HCT116 (cell line): Measurements from ENCODE around the gene TBC1D25. TPM values are rescaled to one million over a fixed set of nuclear protein-coding genes. Genes with fewer than 3 reads are reported as not detected.
"Not testable (repeated sequence)": the region's sequence is repeated elsewhere in the genome, so short reads cannot be mapped to it uniquely, and the experiment has no call there.

Source experiments
- ATAC-seq: fragments of 200-7000 bp; cut with Tn5 transposase; 2 replicates; pipeline ENCODE4 v1.9.1; 2020; ENCODE audit warnings: mild to moderate bottlenecking, moderate library complexity
- BruUV-seq: library from RNA; stranded (reverse); fragments of 400-500 nt; replicated peaks from 2 replicates; lab custom pipeline; 2021; lab: Mats Ljungman, UMichigan
- CTCF ChIA-PET: fragments of 300-600 bp; sonication (Branson Sonifier 250); formaldehyde crosslinking; loops from one replicate; lab custom pipeline; 2021; ENCODE audit warnings: antibody characterized with exemption; lab: Charles Lee
- POLR2A ChIA-PET: fragments of 300-600, 350-600 bp; sonication (Branson Sonifier 250); formaldehyde crosslinking; loops from one replicate; lab custom pipeline; 2021; ENCODE audit warnings: antibody characterized with exemption; lab: Charles Lee
- RAD21 ChIA-PET, 2 experiments: fragments of 300-600 bp; sonication (Branson Sonifier 250); formaldehyde crosslinking; loops; one replicate each; lab custom pipeline; 2023; ENCODE audit warnings: low total read pairs in 2 of 2; ENCODE audit not compliant: uncharacterized antibody in 2 of 2, unreplicated experiment in 2 of 2, low non-redundant PET in 1 of 2; lab: Charles Lee
- DNase-seq: peaks from one replicate; pipeline ENCODE4 v3.0.0-alpha.2; 2010; ENCODE audit warnings: low read depth, low spot score
- H2AFZ ChIP-seq: fragments of 200-600 bp; shearing (Covaris generic), sonication (generic); 2 replicates; pipeline ENCODE4 v1.6.1; 2017; ENCODE audit warnings: low read depth, mixed run types, mixed read lengths, antibody characterized with exemption, low read length; ENCODE audit not compliant: poor library complexity, severe bottlenecking
- H3K27ac ChIP-seq: 2 replicates; pipeline ENCODE4 v1.5.1; 2012; ENCODE audit warnings: low read depth, low read length
- H3K27me3 ChIP-seq: fragments of 200-600 bp; sonication (generic); 2 replicates; pipeline ENCODE4 v1.6.1; 2016; ENCODE audit warnings: mixed run types, low read length, mixed read lengths; ENCODE audit not compliant: insufficient read depth
- H3K36me3 ChIP-seq, 2 experiments: fragments of 200-500 bp in 1 of 2; fragments of 200-600 bp in 1 of 2; sonication (Bioruptor generic) in 1 of 2; sonication (generic) in 1 of 2; 2 replicates each; pipeline versions ENCODE4 v1.5.1 to v1.6.1; 2014 to 2016; ENCODE audit warnings: low read length in 2 of 2, inconsistent platforms in 1 of 2, mixed read lengths in 1 of 2, mixed run types in 1 of 2; ENCODE audit not compliant: insufficient read depth in 2 of 2, control insufficient read depth in 1 of 2
- H3K4me1 ChIP-seq, 2 experiments: fragments of 200-600 bp in 1 of 2; sonication (generic) in 1 of 2; 2 replicates each; pipeline versions ENCODE4 v1.5.1 to v1.6.1; 2012 to 2017; ENCODE audit warnings: low read length in 2 of 2, inconsistent platforms in 1 of 2, mild to moderate bottlenecking in 1 of 2, mixed read lengths in 1 of 2, mixed run types in 1 of 2, moderate library complexity in 1 of 2; ENCODE audit not compliant: insufficient read depth in 2 of 2, control insufficient read depth in 1 of 2
- H3K4me2 ChIP-seq: fragments of 200-600 bp; sonication (generic); 2 replicates; pipeline ENCODE4 v1.6.1; 2017; ENCODE audit warnings: mixed run types, low read length, mixed read lengths
- H3K4me3 ChIP-seq, 2 experiments: fragments of 200-600 bp in 1 of 2; sonication (generic) in 1 of 2; replicated peaks in 1 of 2; 2 replicates each; pipeline ENCODE4 v1.5.1; 2011 to 2016; ENCODE audit warnings: low read length in 2 of 2, control low read depth in 1 of 2, low read depth in 1 of 2, mild to moderate bottlenecking in 1 of 2, mixed read lengths in 1 of 2, mixed run types in 1 of 2
- H3K79me2 ChIP-seq: fragments of 200-600 bp; sonication (generic); 2 replicates; pipeline ENCODE4 v1.6.1; 2017; ENCODE audit warnings: mild to moderate bottlenecking, mixed run types, low read length, moderate library complexity, mixed read lengths; ENCODE audit not compliant: insufficient read depth
- H3K9ac ChIP-seq: fragments of 200-600 bp; sonication (generic); 2 replicates; pipeline ENCODE4 v1.6.1; 2016; ENCODE audit warnings: low read length, mixed read lengths
- H3K9me2 ChIP-seq: fragments of 200-600 bp; sonication (generic), shearing (Covaris generic); 2 replicates; pipeline ENCODE4 v1.6.1; 2017; ENCODE audit warnings: mixed run types, mild to moderate bottlenecking, moderate library complexity; ENCODE audit not compliant: insufficient read depth
- H3K9me3 ChIP-seq, 2 experiments: fragments of 200-500 bp in 1 of 2; fragments of 200-600 bp in 1 of 2; sonication (Bioruptor generic) in 1 of 2; sonication (generic) in 1 of 2; 2 replicates each; pipeline ENCODE4 v1.6.1; 2014 to 2017; ENCODE audit warnings: low read length in 2 of 2, mixed read lengths in 2 of 2, inconsistent platforms in 1 of 2, low read depth in 1 of 2, mild to moderate bottlenecking in 1 of 2, mixed run types in 1 of 2, moderate library complexity in 1 of 2; ENCODE audit not compliant: control insufficient read depth in 1 of 2, insufficient read depth in 1 of 2
- H4K20me1 ChIP-seq: fragments of 200-600 bp; sonication (generic), shearing (Covaris generic); 2 replicates; pipeline ENCODE4 v1.6.1; 2017; ENCODE audit warnings: mixed run types, mild to moderate bottlenecking, moderate library complexity; ENCODE audit not compliant: insufficient read depth
- CBX3 ChIP-seq: IDR thresholded peaks from 2 replicates; pipeline ENCODE4 v1.6.1; 2012; ENCODE audit warnings: low read depth
- CEBPB ChIP-seq: IDR thresholded peaks from 2 replicates; pipeline ENCODE4 v1.6.1; 2012; ENCODE audit warnings: low read depth
- EGR1 ChIP-seq: IDR thresholded peaks from 2 replicates; pipeline ENCODE4 v1.6.1; 2012; ENCODE audit warnings: low read depth
- ELF1 ChIP-seq: IDR thresholded peaks from 2 replicates; pipeline ENCODE4 v1.6.1; 2012; ENCODE audit warnings: low read depth, borderline replicate concordance
- FOSL1 ChIP-seq: IDR thresholded peaks from 2 replicates; pipeline ENCODE4 v1.6.1; 2012; ENCODE audit warnings: low read depth
- JUND ChIP-seq: IDR thresholded peaks from 2 replicates; pipeline ENCODE4 v1.6.1; 2012
- POLR2AphosphoS5 ChIP-seq: IDR thresholded peaks from 2 replicates; pipeline ENCODE4 v1.6.1; 2011; ENCODE audit warnings: mild to moderate bottlenecking, low read depth, low read length, moderate library complexity
- RAD21 ChIP-seq: IDR thresholded peaks from 2 replicates; pipeline ENCODE4 v1.6.1; 2012; ENCODE audit warnings: low read depth, mild to moderate bottlenecking
- SIN3A ChIP-seq: IDR thresholded peaks from 2 replicates; pipeline ENCODE4 v1.6.1; 2012; ENCODE audit warnings: low read depth
- SP1 ChIP-seq: IDR thresholded peaks from 2 replicates; pipeline ENCODE4 v1.6.1; 2012; ENCODE audit warnings: low read depth
- SRF ChIP-seq: IDR thresholded peaks from 2 replicates; pipeline ENCODE4 v1.6.1; 2012; ENCODE audit warnings: low read depth
- TCF7L2 ChIP-seq: IDR thresholded peaks from 2 replicates; pipeline ENCODE4 v1.7.0; 2011; ENCODE audit warnings: borderline replicate concordance, inconsistent platforms; ENCODE audit not compliant: insufficient read depth, insufficient read length; ENCODE audit errors: extremely low read depth
- YY1 ChIP-seq: IDR thresholded peaks from 2 replicates; pipeline ENCODE4 v1.6.1; 2011; ENCODE audit warnings: low read length, low read depth, moderate library complexity, mild to moderate bottlenecking; ENCODE audit not compliant: insufficient replicate concordance; ENCODE audit errors: extremely low read depth
- intact Hi-C: fragments of 100-400 bp; cut with micrococcal nuclease; formaldehyde crosslinking; loops from 2 replicates; pipeline ENCODE4 v1.10.0; 2022
- total RNA-seq: library from RNA; stranded (reverse); gene quantifications from one replicate; pipeline ENCODE4 v1.2.1, GENCODE V29; 2021; ENCODE audit not compliant: unreplicated experiment
- TF ChIP-seq, protein P1 (sequence below): IDR thresholded peaks from 2 replicates; pipeline ENCODE4 v1.6.1; 2012
- TF ChIP-seq, protein P2 (sequence below): IDR thresholded peaks from 2 replicates; pipeline ENCODE4 v1.6.1; 2012

The TBC1D25 gene
- total RNA-seq, 1 experiment from 2014 or later: 10.5 TPM

DNA sequence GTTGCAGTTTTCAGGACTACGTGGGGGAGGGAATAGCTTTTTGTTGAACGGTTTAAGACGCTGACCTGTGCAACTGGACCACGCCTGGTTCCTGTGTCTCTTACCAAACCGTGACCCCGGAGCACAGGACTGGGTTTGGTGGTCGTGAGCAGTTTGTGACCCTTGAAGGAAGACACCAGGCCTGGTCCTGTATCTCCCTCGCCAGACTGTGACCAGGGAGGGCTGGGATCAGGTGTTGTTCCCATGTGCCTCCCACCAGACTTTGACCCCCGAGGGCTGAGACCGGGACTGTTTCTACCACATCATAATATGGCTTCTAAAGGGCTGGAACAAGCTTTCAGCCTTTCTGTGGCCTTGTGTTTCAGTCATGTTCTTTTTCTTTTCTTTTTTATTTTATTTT lies 17.2 kb upstream of the TBC1D25 start:
- Histone ChIP-seq H3K9me3 (no peaks in the 10 kb centered on the region), H3K27me3 (no peaks in the 10 kb centered on the region), H3K9me2 (no peaks in the 10 kb centered on the region), H3K9ac (peak overlapping the region; percentile 87), H3K4me1 (peaks cover 4 to 10% of the 10 kb centered on the region in 2 experiments; a peak in 3 of 4 replicates), H3K4me3 (peak overlapping the region; percentile 77 to 82), H2AFZ (no peak overlapping the region), H4K20me1 (no peaks in the 10 kb centered on the region), H3K27ac (peak overlapping the region; percentile 75), H3K4me2 (peak overlapping the region; percentile 79), H3K36me3 (peaks cover 2 to 6% of the 10 kb centered on the region in 2 experiments; a peak in 2 of 4 replicates), H3K79me2 (peaks cover 12% of the 10 kb centered on the region)
- ATAC-seq: no peak
- POLR2A ChIA-PET: interaction anchor here (1.0 to 1.1 kb wide), 2 partner anchors 16 to 18 kb away, joined by 3 to 4 read pairs; partner anchors contain the start of gene TBC1D25
- TSS peak; percentile 75 for BruUV-seq
- TF ChIP-seq SIN3A (no peak), YY1 (no peak), CBX3 (no peak)
- TF ChIP-seq, protein P1, sequence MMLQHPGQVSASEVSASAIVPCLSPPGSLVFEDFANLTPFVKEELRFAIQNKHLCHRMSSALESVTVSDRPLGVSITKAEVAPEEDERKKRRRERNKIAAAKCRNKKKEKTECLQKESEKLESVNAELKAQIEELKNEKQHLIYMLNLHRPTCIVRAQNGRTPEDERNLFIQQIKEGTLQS: no peak
- TF ChIP-seq, protein P2, sequence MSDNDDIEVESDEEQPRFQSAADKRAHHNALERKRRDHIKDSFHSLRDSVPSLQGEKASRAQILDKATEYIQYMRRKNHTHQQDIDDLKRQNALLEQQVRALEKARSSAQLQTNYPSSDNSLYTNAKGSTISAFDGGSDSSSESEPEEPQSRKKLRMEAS: no peak
- RAD21 ChIA-PET: no interaction called here
- intact Hi-C loops: no loop called here
- CTCF ChIA-PET: no interaction called here
- DNase-seq: no peak

DNA sequence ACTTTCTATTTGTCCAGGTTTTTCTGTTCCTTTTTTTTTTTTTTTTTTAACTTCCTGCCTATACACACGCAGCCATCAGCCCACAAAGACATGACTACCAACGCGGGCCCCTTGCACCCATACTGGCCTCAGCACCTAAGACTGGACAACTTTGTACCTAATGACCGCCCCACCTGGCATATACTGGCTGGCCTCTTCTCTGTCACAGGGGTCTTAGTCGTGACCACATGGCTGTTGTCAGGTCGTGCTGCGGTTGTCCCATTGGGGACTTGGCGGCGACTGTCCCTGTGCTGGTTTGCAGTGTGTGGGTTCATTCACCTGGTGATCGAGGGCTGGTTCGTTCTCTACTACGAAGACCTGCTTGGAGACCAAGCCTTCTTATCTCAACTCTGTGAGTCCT lies 15.8 kb upstream of the TBC1D25 start:
- H3K27ac ChIP-seq: no peak overlapping the region
- H4K20me1 ChIP-seq: no peaks in the 10 kb centered on the region
- peaks cover 12% of the 10 kb centered on the region for H3K79me2 ChIP-seq
- peaks cover 2 to 6% of the 10 kb centered on the region in 2 experiments; a peak in 2 of 4 replicates for H3K36me3 ChIP-seq
- no peaks in the 10 kb centered on the region for H3K9me3 ChIP-seq
- H3K4me3 ChIP-seq: no peak overlapping the region
- ChIA-PET CTCF (no interaction called here), POLR2A (no interaction called here), RAD21 (no interaction called here)
- no peak overlapping the region for H3K4me2 ChIP-seq
- peaks cover 4 to 10% of the 10 kb centered on the region in 2 experiments; a peak in 3 of 4 replicates for H3K4me1 ChIP-seq
- TF ChIP-seq SP1: no peak
- TF ChIP-seq ELF1: no peak
- TF ChIP-seq YY1: no peak
- TF ChIP-seq TCF7L2: no peak
- TF ChIP-seq SIN3A: no peak
- TF ChIP-seq EGR1: no peak
- TF ChIP-seq RAD21: no peak
- TF ChIP-seq FOSL1: no peak
- no peak for TF ChIP-seq CEBPB
- no peak for TF ChIP-seq POLR2AphosphoS5
- TF ChIP-seq SRF: no peak
- no peak for TF ChIP-seq JUND
- H3K27me3 ChIP-seq: no peaks in the 10 kb centered on the region
- no peaks in the 10 kb centered on the region for H3K9me2 ChIP-seq
- TSS peak; percentile 40 for BruUV-seq
- no peak overlapping the region for H3K9ac ChIP-seq
- H2AFZ ChIP-seq: no peak overlapping the region
- DNase-seq: no peak
- ATAC-seq: no peak
- intact Hi-C loops: no loop called here

DNA sequence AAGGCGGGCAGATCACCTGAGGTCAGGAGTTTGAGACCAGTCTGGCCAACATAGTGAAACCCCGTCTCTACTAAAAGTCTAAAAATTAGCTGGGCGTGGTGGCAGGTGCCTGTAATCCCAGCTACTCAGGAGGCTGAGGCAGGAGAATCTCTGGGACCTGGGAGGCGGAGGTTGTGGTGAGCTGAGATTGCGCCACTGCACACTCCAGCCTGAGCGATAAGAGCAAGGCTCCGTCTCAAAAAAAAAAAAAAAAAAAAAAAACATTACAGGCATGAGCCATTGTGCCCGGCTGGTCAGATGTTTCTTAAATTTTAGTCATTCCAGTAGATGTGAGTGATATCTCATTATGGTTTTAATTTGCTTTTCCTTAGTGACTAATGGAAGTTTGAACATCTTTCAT lies 13.7 kb upstream of the TBC1D25 start:
- H3K4me3 ChIP-seq, H4K20me1 ChIP-seq, H3K27ac ChIP-seq, H3K36me3 ChIP-seq, H3K4me2 ChIP-seq, CTCF ChIA-PET, H3K9me2 ChIP-seq, BruUV-seq, H3K9ac ChIP-seq, H2AFZ ChIP-seq, DNase-seq, RAD21 ChIA-PET, intact Hi-C loops, ATAC-seq, H3K27me3 ChIP-seq, H3K9me3 ChIP-seq, POLR2A ChIA-PET: not testable (repeated sequence)
- Histone ChIP-seq H3K4me1 (peaks cover 4 to 12% of the 10 kb centered on the region in 2 experiments; a peak in 3 of 4 replicates), H3K79me2 (peaks cover 12% of the 10 kb centered on the region)
